NCI-H460 (cell line): ENCODE results near the gene KCNG4. TPM values are rescaled to one million over a fixed set of nuclear protein-coding genes. Genes with fewer than 3 reads are reported as not detected.

Experiments
- small RNA-seq, 2 experiments: library from RNA; depleted of rRNA; stranded (forward); fragments of <200 nt; gene quantifications; one replicate each; pipeline ENCODE3, GENCODE V24; 2014
- total RNA-seq: library from RNA; depleted of rRNA; stranded (reverse); fragments of >200 nt; shearing (Covaris generic); gene quantifications from 2 replicates; pipeline ENCODE4 v1.2.3, GENCODE V29; 2014; rRNA removed

The KCNG4 gene
- total RNA-seq, 1 experiment from 2014 or later: 0.02 TPM

Small RNAs within 50 kb of the gene (small RNA-seq; reads per million reads assigned to genes)
- gene RNA5SP433: 0 reads per million in 2 experiments

Other genes with a start within 250 kb of the KCNG4 start
- gene SLC38A8, start 197.2 kb downstream of the KCNG4 start, total RNA-seq: not detected in 2 replicates
- 43.9 and 55.0 TPM in 2 replicates for gene MBTPS1, start 123.1 kb downstream of the KCNG4 start, total RNA-seq
- gene HSDL1, start 94.8 kb downstream of the KCNG4 start, total RNA-seq: 16.9 and 20.2 TPM in 2 replicates
- gene DNAAF1, start 94.7 kb downstream of the KCNG4 start, total RNA-seq: not detected in 2 replicates
- gene TAF1C, start 53.0 kb downstream of the KCNG4 start, total RNA-seq: 10.4 and 15.5 TPM in 2 replicates
- gene ADAD2, start 48.9 kb downstream of the KCNG4 start, total RNA-seq: not detected in 2 replicates
- gene WFDC1, start 54.9 kb upstream of the KCNG4 start, total RNA-seq: not detected in 2 replicates
- gene ATP2C2, start 128.5 kb upstream of the KCNG4 start, total RNA-seq: not detected in 2 replicates